Measurements from ENCODE around the gene KRTAP9-4. TPM values are rescaled to one million over a fixed set of nuclear protein-coding genes. Genes with fewer than 3 reads are reported as not detected.

Gene KRTAP9-4, protein sequence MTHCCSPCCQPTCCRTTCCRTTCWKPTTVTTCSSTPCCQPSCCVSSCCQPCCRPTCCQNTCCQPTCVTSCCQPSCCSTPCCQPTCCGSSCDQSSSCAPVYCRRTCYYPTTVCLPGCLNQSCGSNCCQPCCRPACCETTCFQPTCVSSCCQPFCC
- total RNA-seq = not detected in 2 replicates

DNA sequence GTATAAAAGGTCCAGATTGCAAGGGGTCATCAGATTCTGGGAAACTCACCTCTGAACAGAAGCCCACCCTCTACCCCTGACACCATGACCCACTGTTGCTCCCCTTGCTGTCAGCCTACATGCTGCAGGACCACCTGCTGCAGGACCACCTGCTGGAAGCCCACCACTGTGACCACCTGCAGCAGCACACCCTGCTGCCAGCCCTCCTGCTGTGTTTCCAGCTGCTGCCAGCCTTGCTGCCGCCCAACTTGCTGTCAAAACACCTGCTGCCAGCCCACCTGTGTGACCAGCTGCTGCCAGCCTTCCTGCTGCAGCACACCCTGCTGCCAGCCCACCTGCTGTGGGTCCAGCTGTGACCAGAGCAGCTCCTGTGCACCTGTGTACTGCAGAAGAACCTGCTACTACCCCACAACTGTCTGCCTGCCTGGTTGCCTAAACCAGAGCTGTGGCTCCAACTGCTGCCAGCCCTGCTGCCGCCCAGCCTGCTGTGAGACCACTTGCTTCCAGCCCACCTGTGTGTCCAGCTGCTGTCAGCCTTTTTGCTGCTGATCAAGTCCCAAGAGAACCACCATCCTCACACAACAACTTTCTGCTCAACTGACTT, at the start of gene KRTAP9-4:
Gene KRTAP9-4, plus strand, starts transcription at position 51 of the 604 bp plus-strand sequence. Its CDS starts 34 bp downstream, at position 85.

DNA sequence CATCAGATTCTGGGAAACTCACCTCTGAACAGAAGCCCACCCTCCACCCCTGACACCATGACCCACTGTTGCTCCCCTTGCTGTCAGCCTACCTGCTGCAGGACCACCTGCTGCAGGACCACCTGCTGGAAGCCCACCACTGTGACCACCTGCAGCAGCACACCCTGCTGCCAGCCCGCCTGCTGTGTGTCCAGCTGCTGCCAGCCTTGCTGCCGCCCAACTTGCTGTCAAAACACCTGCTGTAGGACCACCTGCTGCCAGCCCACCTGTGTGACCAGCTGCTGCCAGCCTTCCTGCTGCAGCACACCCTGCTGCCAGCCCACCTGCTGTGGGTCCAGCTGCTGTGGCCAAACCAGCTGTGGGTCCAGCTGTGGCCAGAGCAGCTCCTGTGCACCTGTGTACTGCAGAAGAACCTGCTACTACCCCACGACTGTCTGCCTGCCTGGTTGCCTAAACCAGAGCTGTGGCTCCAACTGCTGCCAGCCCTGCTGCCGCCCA, 22.8 kb upstream of the KRTAP9-4 start, which contains the start of gene KRTAP9-2:
Gene KRTAP9-2, plus strand, starts transcription at position 51 of the 498 bp plus-strand sequence. Its CDS starts 7 bp downstream, at position 58.

DNA sequence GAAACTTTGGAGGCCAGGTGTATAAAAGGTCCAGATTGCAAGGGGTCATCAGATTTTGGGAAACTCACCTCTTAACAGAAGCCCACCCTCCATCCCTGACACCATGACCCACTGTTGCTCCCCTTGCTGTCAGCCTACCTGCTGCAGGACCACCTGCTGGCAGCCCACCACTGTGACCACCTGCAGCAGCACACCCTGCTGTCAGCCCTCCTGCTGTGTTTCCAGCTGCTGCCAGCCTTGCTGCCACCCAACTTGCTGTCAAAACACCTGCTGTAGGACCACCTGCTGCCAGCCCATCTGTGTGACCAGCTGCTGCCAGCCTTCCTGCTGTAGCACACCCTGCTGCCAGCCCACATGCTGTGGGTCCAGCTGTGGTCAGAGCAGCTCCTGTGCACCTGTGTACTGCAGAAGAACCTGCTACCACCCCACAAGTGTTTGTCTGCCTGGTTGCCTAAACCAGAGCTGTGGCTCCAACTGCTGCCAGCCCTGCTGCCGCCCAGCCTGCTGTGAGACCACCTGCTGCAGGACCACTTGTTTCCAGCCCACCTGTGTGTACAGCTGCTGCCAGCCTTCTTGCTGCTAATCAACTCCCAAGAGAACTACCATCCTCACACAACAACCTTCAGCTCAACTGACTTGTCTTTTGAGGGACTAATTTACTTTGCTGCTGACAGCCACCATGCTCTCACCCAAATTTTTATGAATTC, 16.9 kb upstream of the KRTAP9-4 start, which contains the start of gene KRTAP9-3:
Gene KRTAP9-3, plus strand, starts transcription at position 51 of the 707 bp plus-strand sequence. Its CDS starts 53 bp downstream, at position 104.

DNA sequence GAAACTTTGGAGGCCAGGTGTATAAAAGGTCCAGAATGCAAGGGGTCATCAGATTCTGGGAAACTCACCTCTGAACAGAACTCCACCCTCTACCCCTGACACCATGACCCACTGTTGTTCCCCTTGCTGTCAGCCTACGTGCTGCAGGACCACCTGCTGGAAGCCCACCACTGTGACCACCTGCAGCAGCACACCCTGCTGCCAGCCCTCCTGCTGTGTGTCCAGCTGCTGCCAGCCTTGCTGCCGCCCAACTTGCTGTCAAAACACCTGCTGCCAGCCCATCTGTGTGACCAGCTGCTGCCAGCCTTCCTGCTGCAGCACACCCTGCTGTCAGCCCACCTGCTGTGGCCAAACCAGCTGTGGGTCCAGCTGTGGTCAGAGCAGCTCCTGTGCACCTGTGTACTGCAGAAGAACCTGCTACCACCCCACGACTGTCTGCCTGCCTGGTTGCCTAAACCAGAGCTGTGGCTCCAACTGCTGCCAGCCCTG, 11.5 kb upstream of the KRTAP9-4 start, which contains the start of gene KRTAP9-8:
Gene KRTAP9-8, plus strand, starts transcription at position 51 of the 489 bp plus-strand sequence. Its CDS starts 53 bp downstream, at position 104.

DNA sequence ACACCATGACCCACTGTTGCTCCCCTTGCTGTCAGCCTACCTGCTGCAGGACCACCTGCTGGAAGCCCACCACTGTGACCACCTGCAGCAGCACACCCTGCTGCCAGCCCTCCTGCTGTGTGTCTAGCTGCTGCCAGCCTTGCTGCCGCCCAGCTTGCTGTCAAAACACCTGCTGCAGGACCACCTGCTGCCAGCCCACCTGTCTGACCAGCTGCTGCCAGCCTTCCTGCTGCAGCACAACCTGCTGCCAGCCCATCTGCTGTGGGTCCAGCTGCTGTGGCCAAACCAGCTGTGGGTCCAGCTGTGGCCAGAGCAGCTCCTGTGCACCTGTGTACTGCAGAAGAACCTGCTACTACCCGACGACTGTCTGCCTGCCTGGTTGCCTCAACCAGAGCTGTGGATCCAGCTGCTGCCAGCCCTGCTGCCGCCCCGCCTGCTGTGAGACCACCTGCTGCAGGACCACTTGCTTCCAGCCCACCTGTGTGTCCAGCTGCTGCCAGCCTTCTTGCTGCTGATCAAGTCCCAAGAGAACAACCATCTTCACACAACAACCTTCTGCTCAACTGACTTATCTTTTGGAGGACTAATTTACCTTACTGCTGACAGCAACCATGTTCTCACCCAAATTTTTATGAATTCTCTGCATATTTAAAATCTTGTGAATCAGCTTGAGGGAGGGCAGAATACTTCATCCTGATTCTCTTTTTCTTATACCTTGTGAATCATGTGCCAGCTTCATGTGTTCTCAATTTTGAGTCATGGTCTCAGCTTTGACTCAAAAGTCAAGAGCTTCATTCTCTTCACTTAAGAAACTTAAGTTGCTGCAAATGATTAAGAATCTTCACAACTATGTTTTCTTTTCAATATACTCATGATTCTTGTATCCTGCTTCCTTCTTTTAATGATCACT, 6.1 kb downstream of the KRTAP9-4 start, which contains the start of gene KRTAP9-9:
Gene KRTAP9-9, plus strand, starts transcription at position 4 of the 910 bp plus-strand sequence.

DNA sequence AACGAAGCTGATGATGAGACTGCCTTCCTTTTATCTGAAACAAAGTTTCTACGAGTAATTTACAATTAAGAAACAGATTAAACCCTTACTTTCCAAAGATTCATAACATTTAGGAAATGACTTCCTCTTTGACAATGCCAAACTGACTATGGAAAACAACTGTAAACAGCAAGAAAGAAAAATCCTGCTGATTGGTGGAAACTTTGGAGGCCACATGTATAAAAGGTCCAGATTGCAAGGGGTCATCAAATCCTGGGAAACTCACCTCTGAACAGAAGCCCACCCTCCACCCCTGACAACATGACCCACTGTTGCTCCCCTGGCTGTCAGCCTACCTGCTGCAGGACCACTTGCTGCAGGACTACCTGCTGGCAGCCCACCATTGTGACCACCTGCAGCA, 15.6 kb downstream of the KRTAP9-4 start, which contains the start of gene KRTAP9-6:
Gene KRTAP9-6, plus strand, starts transcription at position 301 of the 400 bp plus-strand sequence. Its CDS starts 0 bp downstream, at position 301.

DNA sequence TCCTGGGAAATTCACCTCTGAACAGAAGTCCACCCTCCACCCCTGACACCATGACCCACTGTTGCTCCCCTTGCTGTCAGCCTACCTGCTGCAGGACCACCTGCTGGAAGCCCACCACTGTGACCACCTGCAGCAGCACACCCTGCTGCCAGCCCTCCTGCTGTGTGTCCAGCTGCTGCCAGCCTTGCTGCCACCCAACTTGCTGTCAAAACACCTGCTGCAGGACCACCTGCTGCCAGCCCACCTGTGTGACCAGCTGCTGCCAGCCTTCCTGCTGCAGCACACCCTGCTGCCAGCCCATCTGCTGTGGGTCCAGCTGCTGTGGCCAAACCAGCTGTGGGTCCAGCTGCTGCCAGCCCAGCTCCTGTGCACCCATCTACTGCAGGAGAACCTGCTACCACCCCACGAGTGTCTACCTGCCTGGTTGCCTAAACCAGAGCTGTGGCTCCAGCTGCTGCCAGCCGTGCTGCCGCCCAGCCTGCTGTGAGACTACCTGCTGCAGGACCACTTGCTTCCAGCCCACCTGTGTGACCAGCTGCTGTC, 26.2 kb downstream of the KRTAP9-4 start, which contains the start of gene KRTAP9-7:
Gene KRTAP9-7, plus strand, starts transcription at position 51 of the 543 bp plus-strand sequence. Its CDS starts 0 bp downstream, at position 51.

Small RNA genes lying within 50 kb of the gene (small RNA-seq; reads per million reads assigned to genes)
- not detected for gene KRTAP9-10P

Other genes with a start within 250 kb of the KRTAP9-4 start
- gene KRTAP3-2, start 249.8 kb upstream of the KRTAP9-4 start, total RNA-seq = not detected in 2 replicates
- gene KRTAP3-1, start 240.6 kb upstream of the KRTAP9-4 start, total RNA-seq = not detected in 2 replicates
- gene KRTAP1-5, start 222.5 kb upstream of the KRTAP9-4 start, total RNA-seq = not detected in 2 replicates
- gene KRTAP1-4, start 219.5 kb upstream of the KRTAP9-4 start, total RNA-seq = not detected in 2 replicates
- gene KRTAP1-3, start 214.8 kb upstream of the KRTAP9-4 start, total RNA-seq = not detected in 2 replicates
- not detected in 2 replicates for gene KRTAP1-1, start 208.2 kb upstream of the KRTAP9-4 start, total RNA-seq
- gene KRTAP2-1, start 202.4 kb upstream of the KRTAP9-4 start, total RNA-seq = not detected in 2 replicates
- not detected in 2 replicates for gene KRTAP2-2, start 194.5 kb upstream of the KRTAP9-4 start, total RNA-seq
- gene KRTAP2-3, start 189.6 kb upstream of the KRTAP9-4 start, total RNA-seq = 2.3 TPM in 1 of 2 replicates, not detected in the other
- gene KRTAP2-4, start 183.8 kb upstream of the KRTAP9-4 start, total RNA-seq = not detected in 2 replicates
- gene KRTAP4-7, start 165.5 kb upstream of the KRTAP9-4 start, total RNA-seq = not detected in 2 replicates
- gene KRTAP4-8, start 151.5 kb upstream of the KRTAP9-4 start, total RNA-seq = not detected in 2 replicates
- gene KRTAP4-16, start 147.5 kb upstream of the KRTAP9-4 start, total RNA-seq = not detected in 2 replicates
- not detected in 2 replicates for gene KRTAP4-9, start 144.3 kb upstream of the KRTAP9-4 start, total RNA-seq
- not detected in 2 replicates for gene KRTAP4-11, start 131.3 kb upstream of the KRTAP9-4 start, total RNA-seq
- gene KRTAP4-12, start 125.5 kb upstream of the KRTAP9-4 start, total RNA-seq = not detected in 2 replicates
- gene KRTAP4-6, start 109.1 kb upstream of the KRTAP9-4 start, total RNA-seq = not detected in 2 replicates
- not detected in 2 replicates for gene KRTAP4-5, start 99.9 kb upstream of the KRTAP9-4 start, total RNA-seq
- gene KRTAP4-4, start 88.9 kb upstream of the KRTAP9-4 start, total RNA-seq = not detected in 2 replicates
- gene KRTAP4-3, start 81.5 kb upstream of the KRTAP9-4 start, total RNA-seq = not detected in 2 replicates
- gene KRTAP4-2, start 71.5 kb upstream of the KRTAP9-4 start, total RNA-seq = not detected in 2 replicates
- not detected in 2 replicates for gene KRTAP4-1, start 64.8 kb upstream of the KRTAP9-4 start, total RNA-seq
- gene KRTAP9-1, start 59.8 kb upstream of the KRTAP9-4 start, total RNA-seq = not detected in 2 replicates
- not detected in 2 replicates for gene KRTAP9-2, start 23.0 kb upstream of the KRTAP9-4 start, total RNA-seq
- not detected in 2 replicates for gene KRTAP9-3, start 17.2 kb upstream of the KRTAP9-4 start, total RNA-seq
- gene KRTAP9-8, start 11.7 kb upstream of the KRTAP9-4 start, total RNA-seq = not detected in 2 replicates
- gene KRTAP9-9, start 5.7 kb downstream of the KRTAP9-4 start, total RNA-seq = not detected in 2 replicates
- not detected in 2 replicates for gene KRTAP9-6, start 15.7 kb downstream of the KRTAP9-4 start, total RNA-seq
- not detected in 2 replicates for gene KRTAP9-7, start 26.0 kb downstream of the KRTAP9-4 start, total RNA-seq
- not detected in 2 replicates for gene KRTAP29-1, start 53.2 kb downstream of the KRTAP9-4 start, total RNA-seq
- not detected in 2 replicates for gene KRTAP16-1, start 59.6 kb downstream of the KRTAP9-4 start, total RNA-seq
- not detected in 2 replicates for gene KRTAP17-1, start 66.0 kb downstream of the KRTAP9-4 start, total RNA-seq
- gene KRT33A, start 101.1 kb downstream of the KRTAP9-4 start, total RNA-seq = not detected in 2 replicates
- gene KRT33B, start 120.1 kb downstream of the KRTAP9-4 start, total RNA-seq = 0.33 TPM in 1 of 2 replicates, not detected in the other
- 0.39 and 9.7 TPM in 2 replicates for gene KRT34, start 132.6 kb downstream of the KRTAP9-4 start, total RNA-seq
- not detected in 2 replicates for gene KRT31, start 147.9 kb downstream of the KRTAP9-4 start, total RNA-seq
- not detected in 2 replicates for gene KRT37, start 174.9 kb downstream of the KRTAP9-4 start, total RNA-seq
- gene KRT38, start 191.3 kb downstream of the KRTAP9-4 start, total RNA-seq = not detected in 2 replicates
- gene KRT32, start 217.7 kb downstream of the KRTAP9-4 start, total RNA-seq = not detected in 2 replicates
- gene KRT35, start 231.5 kb downstream of the KRTAP9-4 start, total RNA-seq = not detected in 2 replicates
- not detected in 2 replicates for gene KRT36, start 240.2 kb downstream of the KRTAP9-4 start, total RNA-seq

Measured in placental epithelial cell (primary cell).